ENCODE measurements around the gene GALM.

The GALM gene

DNA sequence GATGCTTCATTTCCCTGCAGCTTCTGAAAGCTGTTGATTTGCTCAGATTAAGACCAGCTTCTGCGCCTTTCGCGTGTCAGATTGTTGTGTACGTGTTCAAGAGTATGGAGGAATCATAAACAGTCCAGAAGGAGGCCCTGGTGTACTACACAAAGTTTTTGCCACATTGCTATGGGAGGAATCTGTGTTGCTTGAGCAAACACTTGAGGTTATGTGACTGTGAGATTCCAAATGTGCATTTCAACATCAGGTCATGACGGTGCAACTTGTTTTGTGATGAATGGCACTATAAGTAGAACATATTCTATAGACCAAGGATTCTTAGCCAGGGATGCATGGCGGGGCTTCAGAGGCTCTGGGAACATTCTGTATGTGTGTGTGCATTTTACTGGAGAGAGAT is 50.3 kb downstream of the GALM start:
- in situ Hi-C loops (cut with HindIII; ENCODE audit: low sequenced_read_pairs): no loop called here
- DNase-seq (ENCODE audit: low read depth, low spot score): peak; percentile 32
- TF ChIP-seq, protein P1, sequence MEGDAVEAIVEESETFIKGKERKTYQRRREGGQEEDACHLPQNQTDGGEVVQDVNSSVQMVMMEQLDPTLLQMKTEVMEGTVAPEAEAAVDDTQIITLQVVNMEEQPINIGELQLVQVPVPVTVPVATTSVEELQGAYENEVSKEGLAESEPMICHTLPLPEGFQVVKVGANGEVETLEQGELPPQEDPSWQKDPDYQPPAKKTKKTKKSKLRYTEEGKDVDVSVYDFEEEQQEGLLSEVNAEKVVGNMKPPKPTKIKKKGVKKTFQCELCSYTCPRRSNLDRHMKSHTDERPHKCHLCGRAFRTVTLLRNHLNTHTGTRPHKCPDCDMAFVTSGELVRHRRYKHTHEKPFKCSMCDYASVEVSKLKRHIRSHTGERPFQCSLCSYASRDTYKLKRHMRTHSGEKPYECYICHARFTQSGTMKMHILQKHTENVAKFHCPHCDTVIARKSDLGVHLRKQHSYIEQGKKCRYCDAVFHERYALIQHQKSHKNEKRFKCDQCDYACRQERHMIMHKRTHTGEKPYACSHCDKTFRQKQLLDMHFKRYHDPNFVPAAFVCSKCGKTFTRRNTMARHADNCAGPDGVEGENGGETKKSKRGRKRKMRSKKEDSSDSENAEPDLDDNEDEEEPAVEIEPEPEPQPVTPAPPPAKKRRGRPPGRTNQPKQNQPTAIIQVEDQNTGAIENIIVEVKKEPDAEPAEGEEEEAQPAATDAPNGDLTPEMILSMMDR (IDR thresholded peaks at IDR 0.05; ENCODE audit: low read depth, low read length): no peak
- no peak overlapping the region for H3K4me3 ChIP-seq (ENCODE audit: low read depth, low read length)

DNA sequence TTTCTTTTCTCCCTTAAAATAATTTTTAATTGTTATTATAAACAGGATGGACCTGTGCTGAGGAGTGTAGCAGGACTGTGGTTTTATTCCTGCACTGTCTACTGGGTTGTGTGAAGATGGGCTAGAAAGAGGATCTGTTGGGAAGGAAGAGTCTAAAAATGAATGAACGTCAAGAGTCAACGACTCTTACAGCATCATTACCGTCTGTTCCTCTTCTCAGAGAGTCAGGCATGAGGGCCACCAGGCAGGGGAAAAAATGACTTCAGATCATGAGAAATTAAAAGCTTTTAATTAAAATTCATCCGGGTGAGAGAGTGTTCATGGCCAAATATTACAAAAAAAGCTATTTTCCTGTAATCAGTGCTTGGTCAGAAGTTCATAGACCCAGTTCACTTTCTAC is 52.7 kb downstream of the GALM start:
- no peak overlapping the region for H3K4me3 ChIP-seq (ENCODE audit: low read depth, low read length)
- TF ChIP-seq, protein P1 (IDR thresholded peaks at IDR 0.05; ENCODE audit: low read depth, low read length): no peak
- in situ Hi-C loops (cut with HindIII; ENCODE audit: low sequenced_read_pairs): no loop called here
- DNase-seq (ENCODE audit: low read depth, low spot score): no peak

DNA sequence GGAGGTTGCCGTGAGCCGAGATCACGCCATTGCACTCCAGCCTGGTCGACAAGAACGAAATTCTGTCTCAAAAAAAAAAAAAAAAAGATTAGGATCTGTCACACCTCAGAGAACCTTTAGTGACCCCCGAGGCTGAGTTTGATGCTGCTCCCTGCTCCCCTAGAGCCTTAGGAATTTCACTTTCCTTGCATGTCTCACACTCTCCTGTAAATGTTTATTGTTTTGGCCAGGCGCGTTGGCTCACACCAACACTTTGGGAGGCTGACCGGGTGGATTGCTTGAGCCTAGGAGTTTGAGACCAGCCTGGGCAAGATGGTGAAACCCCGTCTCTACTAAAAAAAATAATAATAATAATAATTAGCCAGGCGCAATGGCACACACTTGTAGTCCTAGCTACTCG is 53.8 kb downstream of the GALM start:
- in situ Hi-C loops (cut with HindIII; ENCODE audit: low sequenced_read_pairs): no loop called here
- no peak for DNase-seq (ENCODE audit: low read depth, low spot score)

DNA sequence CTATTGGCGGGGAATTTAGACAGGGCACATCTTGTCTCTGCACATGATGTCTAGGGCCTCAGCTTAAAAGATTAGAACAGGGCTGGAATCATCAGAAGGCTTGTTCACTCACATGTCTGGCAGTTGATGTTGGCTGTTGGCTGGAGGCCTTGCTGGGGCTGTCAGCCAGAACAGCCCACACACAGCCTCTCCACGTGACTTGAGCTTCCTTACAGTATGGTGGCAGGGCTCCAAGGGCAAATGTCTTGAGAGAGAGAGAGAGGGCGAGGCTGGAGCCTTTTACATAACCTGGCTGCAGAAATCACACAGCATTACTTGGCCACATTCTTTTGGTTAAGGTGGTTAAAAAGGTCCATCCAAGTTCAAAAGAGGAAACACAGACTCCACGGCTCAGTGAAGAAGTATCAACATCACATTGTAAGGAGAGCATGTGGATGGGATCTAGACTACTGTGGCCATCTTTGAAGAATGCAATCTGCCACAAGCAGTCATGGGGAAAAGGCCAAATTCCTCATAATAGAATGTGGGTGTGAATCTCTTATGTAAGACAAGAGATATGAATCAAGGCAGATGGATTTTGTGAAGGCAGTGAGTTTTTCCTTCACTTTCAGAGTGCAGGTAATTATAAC is 54.8 kb downstream of the GALM start:
- DNase-seq (ENCODE audit: low read depth, low spot score): peak; percentile 96

More for the DNA sequence above, 53.8 kb downstream of the GALM start:
- no peak overlapping the region for H3K4me3 ChIP-seq (ENCODE audit: low read depth, low read length)
- TF ChIP-seq, protein P1 (IDR thresholded peaks at IDR 0.05; ENCODE audit: low read depth, low read length): no peak

DNA sequence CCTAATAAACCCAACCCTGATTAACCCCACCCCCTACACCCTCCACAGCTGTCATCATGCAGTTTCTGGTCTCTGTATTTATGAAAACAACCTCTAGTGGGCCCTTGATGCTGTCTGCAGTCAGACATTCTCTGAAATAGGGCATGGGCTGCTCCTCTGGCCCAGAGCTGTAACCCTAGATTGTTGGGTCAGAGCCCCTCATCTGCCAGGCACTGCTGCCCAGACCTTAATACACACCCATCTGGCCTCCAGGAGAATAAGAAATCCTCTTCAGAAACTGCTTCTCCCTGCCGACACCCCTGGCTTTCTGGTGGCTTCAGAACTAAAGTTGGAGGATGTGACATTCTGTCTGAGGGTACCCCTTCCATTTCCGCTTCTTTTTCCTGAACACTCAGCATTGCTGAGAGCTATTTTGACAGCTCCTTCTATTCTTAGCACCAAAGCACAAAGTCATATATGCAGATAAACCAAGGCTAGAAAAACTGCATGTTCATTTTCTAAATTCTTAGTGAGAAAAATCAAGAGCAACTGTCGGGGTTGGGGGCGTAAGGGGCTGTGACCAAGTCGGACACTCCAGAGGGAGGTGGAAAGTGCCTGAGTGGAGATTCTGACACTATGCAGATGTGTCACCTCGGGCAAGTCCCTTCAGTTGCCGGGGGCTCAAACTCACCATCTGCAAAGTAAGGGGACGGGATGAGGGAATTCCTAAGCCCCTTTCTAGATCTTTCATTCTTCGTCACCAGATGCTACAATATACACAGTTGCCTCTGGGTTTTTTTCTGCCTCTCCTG is 56.6 kb downstream of the GALM start:
- TF ChIP-seq, protein P1 (IDR thresholded peaks at IDR 0.05; ENCODE audit: low read depth, low read length): no peak
- no peak for DNase-seq (ENCODE audit: low read depth, low spot score)
- H3K4me3 ChIP-seq (ENCODE audit: low read depth, low read length): no peak overlapping the region
- in situ Hi-C loops (cut with HindIII; ENCODE audit: low sequenced_read_pairs): no loop called here

More for the DNA sequence above, 54.8 kb downstream of the GALM start:
- TF ChIP-seq, protein P1 (IDR thresholded peaks at IDR 0.05; ENCODE audit: low read depth, low read length): no peak
- in situ Hi-C loops (cut with HindIII; ENCODE audit: low sequenced_read_pairs): no loop called here
- H3K4me3 ChIP-seq (ENCODE audit: low read depth, low read length): no peak overlapping the region

DNA sequence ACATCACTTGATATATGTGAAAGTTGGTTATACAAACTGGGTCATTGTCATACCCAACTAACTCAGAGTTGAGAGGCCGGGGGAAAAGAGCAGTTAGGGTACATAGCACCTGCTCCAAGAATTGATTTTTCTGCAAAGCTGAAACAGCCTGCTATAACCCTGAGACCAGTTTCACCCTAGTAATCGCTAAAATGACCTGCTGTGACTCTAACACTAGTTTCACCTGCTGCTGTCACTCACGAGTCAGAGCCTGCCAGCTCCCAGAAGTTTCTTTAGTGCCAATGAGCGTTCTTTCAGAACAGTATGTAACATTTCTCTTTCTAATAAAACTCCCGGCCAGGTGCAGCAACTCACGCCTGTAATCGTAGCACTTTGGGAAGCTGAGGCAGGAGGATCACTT is 57.3 kb downstream of the GALM start:
- TF ChIP-seq, protein P1 (IDR thresholded peaks at IDR 0.05; ENCODE audit: low read depth, low read length): no peak
- H3K4me3 ChIP-seq (ENCODE audit: low read depth, low read length): no peak overlapping the region
- in situ Hi-C loops (cut with HindIII; ENCODE audit: low sequenced_read_pairs): no loop called here
- no peak for DNase-seq (ENCODE audit: low read depth, low spot score)

All from astrocyte of the spinal cord (primary cell).